WTC11 (cell line): ENCODE data around the gene UROC1.

Experiments used
- GRHL2 ChIP-seq: fragments of 250-450 bp; sonication (Bioruptor Pico); IDR thresholded peaks from 2 replicates; pipeline ENCODE4 v1.8.0; 2022; ENCODE audit warnings: mild to moderate bottlenecking, moderate library complexity; ENCODE audit not compliant: insufficient replicate concordance, severe bottlenecking
- IRF2 ChIP-seq: sonication (generic); formaldehyde crosslinking; IDR thresholded peaks from 2 replicates; pipeline ENCODE4 v1.8.0; 2022; ENCODE audit warnings: low read depth, missing genetic modification reagents, borderline replicate concordance
- TF ChIP-seq, protein P1 (sequence below): fragments of 200-600 bp; IDR thresholded peaks from 2 replicates; pipeline ENCODE4 v1.8.0; 2022; ENCODE audit warnings: antibody characterized with exemption
- TF ChIP-seq, protein P2 (sequence below): sonication (generic); formaldehyde crosslinking; IDR thresholded peaks from 2 replicates; pipeline ENCODE4 v1.8.1; 2023; ENCODE audit warnings: mild to moderate bottlenecking, missing genetic modification reagents, moderate library complexity

- TF ChIP-seq, protein P1, sequence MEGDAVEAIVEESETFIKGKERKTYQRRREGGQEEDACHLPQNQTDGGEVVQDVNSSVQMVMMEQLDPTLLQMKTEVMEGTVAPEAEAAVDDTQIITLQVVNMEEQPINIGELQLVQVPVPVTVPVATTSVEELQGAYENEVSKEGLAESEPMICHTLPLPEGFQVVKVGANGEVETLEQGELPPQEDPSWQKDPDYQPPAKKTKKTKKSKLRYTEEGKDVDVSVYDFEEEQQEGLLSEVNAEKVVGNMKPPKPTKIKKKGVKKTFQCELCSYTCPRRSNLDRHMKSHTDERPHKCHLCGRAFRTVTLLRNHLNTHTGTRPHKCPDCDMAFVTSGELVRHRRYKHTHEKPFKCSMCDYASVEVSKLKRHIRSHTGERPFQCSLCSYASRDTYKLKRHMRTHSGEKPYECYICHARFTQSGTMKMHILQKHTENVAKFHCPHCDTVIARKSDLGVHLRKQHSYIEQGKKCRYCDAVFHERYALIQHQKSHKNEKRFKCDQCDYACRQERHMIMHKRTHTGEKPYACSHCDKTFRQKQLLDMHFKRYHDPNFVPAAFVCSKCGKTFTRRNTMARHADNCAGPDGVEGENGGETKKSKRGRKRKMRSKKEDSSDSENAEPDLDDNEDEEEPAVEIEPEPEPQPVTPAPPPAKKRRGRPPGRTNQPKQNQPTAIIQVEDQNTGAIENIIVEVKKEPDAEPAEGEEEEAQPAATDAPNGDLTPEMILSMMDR = no peak
- TF ChIP-seq, protein P2, sequence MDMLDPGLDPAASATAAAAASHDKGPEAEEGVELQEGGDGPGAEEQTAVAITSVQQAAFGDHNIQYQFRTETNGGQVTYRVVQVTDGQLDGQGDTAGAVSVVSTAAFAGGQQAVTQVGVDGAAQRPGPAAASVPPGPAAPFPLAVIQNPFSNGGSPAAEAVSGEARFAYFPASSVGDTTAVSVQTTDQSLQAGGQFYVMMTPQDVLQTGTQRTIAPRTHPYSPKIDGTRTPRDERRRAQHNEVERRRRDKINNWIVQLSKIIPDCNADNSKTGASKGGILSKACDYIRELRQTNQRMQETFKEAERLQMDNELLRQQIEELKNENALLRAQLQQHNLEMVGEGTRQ (CRISPR knock-in tag) = no peak
- TF ChIP-seq IRF2 (no peak), GRHL2 (CRISPR knock-in tag) (no peak)
These were observed 22.1 kb upstream of the UROC1 start for GRCh38 chr3:126539558-126540250.
